ENCODE results near the gene IL12RB1. TPM values are rescaled to one million over a fixed set of nuclear protein-coding genes. Genes with fewer than 3 reads are reported as not detected.

Gene IL12RB1
- total RNA-seq, 2 donors from 2014 or later: 1.0 TPM; not detected in 1

GRCh38 chr19:18128805-18129204, 42.1 kb upstream of the IL12RB1 start:
- intact Hi-C loops (cut with DNase I): no loop called here
- Histone ChIP-seq H3K36me3 (replicated peaks in 1 of 2; ENCODE audit: insufficient read depth in 1 of 2, low read depth in 2 of 2) (peaks cover 0 to 47% of the 10 kb centered on the region in 2 donors), H3K9me3 (no peaks in the 10 kb centered on the region), H3K4me3 (no peak overlapping the region), H3K27ac (no peak overlapping the region), H3K4me1 (no peaks in the 10 kb centered on the region), H3K27me3 (no peaks in the 10 kb centered on the region)
- DNase-seq (no peak), ATAC-seq (no peak)
- WGBS, 2 donors: 89 to 93% methylated on average over 7 to 10 of the region's 12 CpGs
- TF ChIP-seq POLR2A (IDR thresholded peaks at IDR 0.05) (no peak), CTCF (IDR thresholded peaks at IDR 0.05) (no peak)

GRCh38 chr19:18128044-18128443, 41.3 kb upstream of the IL12RB1 start:
- intact Hi-C loops (cut with DNase I): no loop called here
- ATAC-seq: no peak
- H3K27ac ChIP-seq: no peak overlapping the region

DNA sequence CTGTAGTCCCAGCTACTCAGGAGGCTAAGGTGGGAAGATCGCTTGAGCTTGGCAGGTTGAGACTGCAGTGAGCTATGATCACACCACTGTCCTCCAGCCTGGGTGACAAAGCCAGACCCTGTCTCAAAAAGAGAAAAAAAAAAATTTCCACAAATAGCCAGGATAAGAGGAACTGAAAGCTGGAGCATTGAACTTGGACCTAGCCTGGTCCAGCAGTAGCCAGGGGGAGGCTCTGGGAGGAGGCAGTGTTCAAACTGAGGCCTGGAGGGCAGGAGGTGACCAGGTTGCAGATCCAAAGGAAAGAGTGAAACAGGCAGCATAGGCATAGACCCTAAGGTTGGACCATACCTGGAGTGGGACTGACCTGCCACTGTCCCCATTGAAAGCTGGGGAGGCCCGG, 39.4 kb upstream of the IL12RB1 start:
- ATAC-seq: no peak
- intact Hi-C loops (cut with DNase I): no loop called here
- no peak overlapping the region for H3K4me3 ChIP-seq

More at GRCh38 chr19:18128044-18128443, 41.3 kb upstream of the IL12RB1 start:
- no peaks in the 10 kb centered on the region for H3K27me3 ChIP-seq
- WGBS, 2 donors: 77 to 100% methylated on average over 1 to 3 of the region's 3 CpGs
- DNase-seq: no peak
- H3K4me3 ChIP-seq: no peak overlapping the region
- H3K9me3 ChIP-seq: no peaks in the 10 kb centered on the region
- H3K36me3 ChIP-seq (replicated peaks in 1 of 2; ENCODE audit: insufficient read depth in 1 of 2, low read depth in 2 of 2): peaks cover 0 to 49% of the 10 kb centered on the region in 2 donors
- H3K4me1 ChIP-seq: no peaks in the 10 kb centered on the region
- no peak for TF ChIP-seq CTCF (IDR thresholded peaks at IDR 0.05)
- TF ChIP-seq POLR2A (IDR thresholded peaks at IDR 0.05): no peak

GRCh38 chr19:18123819-18124218, 37.1 kb upstream of the IL12RB1 start:
- TF ChIP-seq CTCF (IDR thresholded peaks at IDR 0.05): no peak
- TF ChIP-seq POLR2A (IDR thresholded peaks at IDR 0.05): no peak
- Histone ChIP-seq H3K4me1 (peaks cover 10% of the 10 kb centered on the region), H3K9me3 (no peaks in the 10 kb centered on the region), H3K36me3 (replicated peaks in 1 of 2; ENCODE audit: insufficient read depth in 1 of 2, low read depth in 2 of 2) (peaks cover 0 to 30% of the 10 kb centered on the region in 2 donors), H3K27me3 (no peaks in the 10 kb centered on the region), H3K27ac (peak overlapping the region in 1 of 4 donors; percentile 33), H3K4me3 (no peak overlapping the region)
- intact Hi-C loops (cut with DNase I): no loop called here
- 86 to 94% methylated on average over 11 to 25 of the region's 26 CpGs for WGBS, 2 donors
- DNase-seq: no peak
- no peak for ATAC-seq

More for the DNA sequence above, 39.4 kb upstream of the IL12RB1 start:
- Histone ChIP-seq H3K27me3 (no peaks in the 10 kb centered on the region), H3K36me3 (replicated peaks in 1 of 2; ENCODE audit: insufficient read depth in 1 of 2, low read depth in 2 of 2) (peaks cover 0 to 38% of the 10 kb centered on the region in 2 donors), H3K27ac (no peak overlapping the region), H3K9me3 (no peaks in the 10 kb centered on the region), H3K4me1 (no peaks in the 10 kb centered on the region)
- no peak for DNase-seq
- TF ChIP-seq POLR2A (IDR thresholded peaks at IDR 0.05) (no peak), CTCF (IDR thresholded peaks at IDR 0.05) (no peak)
- 85 to 100% methylated on average over 1 to 2 of the region's 2 CpGs for WGBS, 2 donors
